Astrocyte (in vitro differentiated cells and primary cell): ENCODE measurements around the gene KLF11.

ENCODE experiments used
- CTCF ChIP-seq: IDR thresholded peaks from 2 replicates; pipeline ENCODE4 v1.5.1; 2011; ENCODE audit warnings: low read depth, mild to moderate bottlenecking, inconsistent platforms, low read length, moderate library complexity; ENCODE audit not compliant: insufficient read depth
- EZH2 ChIP-seq: IDR thresholded peaks from 2 replicates; pipeline ENCODE4 v1.6.1; 2012; ENCODE audit warnings: mild to moderate bottlenecking, low read length, inconsistent platforms; ENCODE audit not compliant: insufficient read depth

- TF ChIP-seq CTCF: no peak
- no peak for TF ChIP-seq EZH2
Measured at GRCh38 chr2:10071176-10071575, 27.8 kb downstream of the KLF11 start.
